Measurements from ENCODE around the gene FRMD4A. TPM values are rescaled to one million over a fixed set of nuclear protein-coding genes. Genes with fewer than 3 reads are reported as not detected.

Gene FRMD4A
- total RNA-seq, 1 experiment from 2014 or later: 19.6 TPM

GRCh38 chr10:13978533-13979115 lies 352.1 kb downstream of the FRMD4A start:
- H2BK15ac ChIP-seq (ENCODE audit: low read depth, low read length): no peak overlapping the region

More at GRCh38 chr10:13978533-13979115, 352.1 kb downstream of the FRMD4A start:
- no peaks in the 10 kb centered on the region for H3K27me3 ChIP-seq (ENCODE audit: insufficient read depth, low read length)
- H3K27ac ChIP-seq (ENCODE audit: insufficient read length, low read depth, low read length): no peak overlapping the region
- no peak overlapping the region for H3K9ac ChIP-seq (ENCODE audit: extremely low read depth, insufficient read length, low read length)
- no peaks in the 10 kb centered on the region; the same call in 1 of the 2 replicates for H3K4me1 ChIP-seq (ENCODE audit: insufficient read depth, low read length)
- no CpG with 5 or more reads among the region's 4 CpGs for WGBS (ENCODE audit: extremely low coverage, insufficient read length, low lambda C conversion rate)
- H2BK12ac ChIP-seq (ENCODE audit: insufficient read length, low read depth, low read length): no peak overlapping the region
- TF ChIP-seq CTCF (conservative IDR thresholded peaks at IDR 0.05): no peak
- H2AFZ ChIP-seq (ENCODE audit: low read length): no peak overlapping the region
- no peaks in the 10 kb centered on the region for H3K79me1 ChIP-seq (ENCODE audit: insufficient read depth, low read depth, low read length, poor library complexity, severe bottlenecking)
- no peak overlapping the region for H4K8ac ChIP-seq (replicated peaks; ENCODE audit: insufficient read length, low read depth, low read length)
- no peaks in the 10 kb centered on the region for H3K23me2 ChIP-seq (ENCODE audit: insufficient read length, low read depth, low read length, poor library complexity, severe bottlenecking)
- H3K23ac ChIP-seq (ENCODE audit: insufficient read length, low read depth, low read length): no peak overlapping the region
- H3K9me3 Mint-ChIP-seq: no peaks in the 10 kb centered on the region
- no peak overlapping the region for H2BK20ac ChIP-seq (ENCODE audit: low read depth, low read length, poor library complexity, severe bottlenecking)
- H3K4ac ChIP-seq (ENCODE audit: low read depth, low read length): no peak overlapping the region
- H3K4me3 Mint-ChIP-seq: no peak overlapping the region
- H3K4me1 Mint-ChIP-seq: peaks cover 12 to 20% of the 10 kb centered on the region in 2 experiments
- no peak overlapping the region for H4K91ac ChIP-seq (ENCODE audit: insufficient read length, low read depth, low read length)
- no peak overlapping the region for H3K4me2 ChIP-seq (ENCODE audit: insufficient read depth, insufficient read length, low read length)
- no peak overlapping the region for H2AK5ac ChIP-seq (ENCODE audit: insufficient read length, low read length)
- H3K18ac ChIP-seq (ENCODE audit: insufficient read length, low read depth, low read length): no peak overlapping the region
- no peaks in the 10 kb centered on the region for H3K36me3 Mint-ChIP-seq (ENCODE audit: insufficient read depth in 1 of 3, low read depth in 3 of 3)
- H4K5ac ChIP-seq (ENCODE audit: insufficient read length, low read depth, low read length): no peak overlapping the region
- H3K27ac Mint-ChIP-seq: no peak overlapping the region
- no peak overlapping the region for H3T11ph ChIP-seq (ENCODE audit: low read length)
- no peaks in the 10 kb centered on the region for H4K20me1 ChIP-seq (ENCODE audit: control insufficient read depth, insufficient read depth, insufficient read length)
- no peak overlapping the region for H2BK120ac ChIP-seq (ENCODE audit: low read depth, low read length, poor library complexity, severe bottlenecking)
- H3K79me2 ChIP-seq (ENCODE audit: insufficient read depth, low read length): no peaks in the 10 kb centered on the region
- no peak for DNase-seq
- H3K27me3 Mint-ChIP-seq (ENCODE audit: low read depth): no peaks in the 10 kb centered on the region
- no peak overlapping the region for H3K14ac ChIP-seq (ENCODE audit: insufficient read depth, low read length)
- no peaks in the 10 kb centered on the region for H3K9me3 ChIP-seq (ENCODE audit: control insufficient read depth, low read depth, low read length)
- no peak overlapping the region for H2BK5ac ChIP-seq (ENCODE audit: insufficient read length, low read length)
- no peak overlapping the region for H3K56ac ChIP-seq (ENCODE audit: insufficient read length, low read depth, low read length)

Data from H9 (cell line).